NK-92 (cell line): Measurements from ENCODE around the gene NRXN3.

Experiments used
- DNase-seq: peaks from one replicate; lab custom pipeline; 2025; ENCODE audit not compliant: unreplicated experiment; lab: John Stamatoyannopoulos, UW

NRXN3 gene

GRCh38 chr14:78319406-78319805 lies 149.2 kb downstream of the NRXN3 start:
- DNase-seq = no peak

- DNase-seq = no peak
Measured at GRCh38 chr14:78319887-78320635, 149.9 kb downstream of the NRXN3 start.

- DNase-seq = no peak
Measured at GRCh38 chr14:78324353-78324752, 154.2 kb downstream of the NRXN3 start.

- no peak for DNase-seq
Measured at GRCh38 chr14:78325911-78326310, 155.7 kb downstream of the NRXN3 start.

GRCh38 chr14:78327426-78328221 lies 157.5 kb downstream of the NRXN3 start:
- DNase-seq = no peak

GRCh38 chr14:78329371-78329770 lies 159.2 kb downstream of the NRXN3 start:
- no peak for DNase-seq

- DNase-seq = no peak
Measured at GRCh38 chr14:78335531-78335930, 165.4 kb downstream of the NRXN3 start.

GRCh38 chr14:78340250-78340649 lies 170.1 kb downstream of the NRXN3 start:
- DNase-seq = no peak

- no peak for DNase-seq
Measured at GRCh38 chr14:78341827-78342389, 171.7 kb downstream of the NRXN3 start.

- no peak for DNase-seq
Measured at GRCh38 chr14:78342879-78343278, 172.7 kb downstream of the NRXN3 start.

- no peak for DNase-seq
Measured at GRCh38 chr14:78344290-78344689, 174.1 kb downstream of the NRXN3 start.

- DNase-seq = no peak
Measured at GRCh38 chr14:78345131-78345744, 175.1 kb downstream of the NRXN3 start.

- DNase-seq = no peak
Measured at GRCh38 chr14:78346747-78347146, 176.6 kb downstream of the NRXN3 start.

GRCh38 chr14:78355109-78355508 lies 184.9 kb downstream of the NRXN3 start:
- DNase-seq = no peak

GRCh38 chr14:78356391-78356790 lies 186.2 kb downstream of the NRXN3 start:
- no peak for DNase-seq

- DNase-seq = no peak
Measured at GRCh38 chr14:78358591-78358990, 188.4 kb downstream of the NRXN3 start.

- no peak for DNase-seq
Measured at GRCh38 chr14:78359581-78359980, 189.4 kb downstream of the NRXN3 start.

- DNase-seq = no peak
Measured at GRCh38 chr14:78363008-78363407, 192.8 kb downstream of the NRXN3 start.

- no peak for DNase-seq
Measured at GRCh38 chr14:78367355-78367754, 197.2 kb downstream of the NRXN3 start.

- DNase-seq = no peak
Measured at GRCh38 chr14:78383060-78383459, 212.9 kb downstream of the NRXN3 start.

GRCh38 chr14:78398216-78398615 lies 228.0 kb downstream of the NRXN3 start:
- DNase-seq = no peak
